ENCODE data around the gene ZNF81.
"Not testable (repeated sequence)": the region's sequence is repeated elsewhere in the genome, so short reads cannot be mapped to it uniquely, and the experiment has no call there.

The ZNF81 gene

DNA sequence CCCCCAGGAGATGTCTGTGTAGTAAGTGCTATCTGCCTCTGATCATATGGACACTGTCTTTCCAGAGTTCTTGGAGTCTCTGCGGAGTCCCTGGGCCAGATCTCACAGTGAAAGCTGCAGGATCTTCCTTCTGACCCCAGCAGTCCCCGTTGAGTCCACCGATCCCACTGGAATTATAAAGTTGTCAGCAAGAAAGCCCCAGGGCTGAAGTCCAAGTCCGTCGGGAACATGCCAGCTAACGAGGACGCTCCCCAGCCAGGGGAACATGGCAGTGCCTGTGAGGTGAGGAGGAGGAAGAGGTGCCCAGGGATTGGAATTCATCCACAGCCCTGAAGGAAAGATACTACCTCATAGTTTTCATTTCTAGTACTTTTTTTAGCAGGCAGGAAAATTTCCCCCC, 9.3 kb downstream of the ZNF81 start:
- no peak for DNase-seq

DNA sequence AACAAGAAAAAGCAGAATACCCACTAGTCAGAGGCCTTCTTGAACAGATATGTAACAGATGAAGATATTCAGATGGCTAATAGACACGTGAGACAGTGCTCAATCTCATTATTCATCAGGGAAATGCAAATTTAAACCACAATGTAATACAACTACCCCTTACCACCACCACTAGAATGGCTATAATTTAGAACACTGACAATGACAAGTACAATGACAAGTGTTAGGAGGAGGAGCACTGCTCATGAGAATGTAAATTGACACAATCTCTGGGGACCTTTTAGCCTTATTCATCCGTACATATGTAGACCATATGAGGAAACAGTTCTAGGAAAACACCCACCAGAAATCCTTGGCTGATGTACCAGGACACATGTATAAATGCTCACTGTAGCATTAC, 13.1 kb downstream of the ZNF81 start:
- DNase-seq: no peak

DNA sequence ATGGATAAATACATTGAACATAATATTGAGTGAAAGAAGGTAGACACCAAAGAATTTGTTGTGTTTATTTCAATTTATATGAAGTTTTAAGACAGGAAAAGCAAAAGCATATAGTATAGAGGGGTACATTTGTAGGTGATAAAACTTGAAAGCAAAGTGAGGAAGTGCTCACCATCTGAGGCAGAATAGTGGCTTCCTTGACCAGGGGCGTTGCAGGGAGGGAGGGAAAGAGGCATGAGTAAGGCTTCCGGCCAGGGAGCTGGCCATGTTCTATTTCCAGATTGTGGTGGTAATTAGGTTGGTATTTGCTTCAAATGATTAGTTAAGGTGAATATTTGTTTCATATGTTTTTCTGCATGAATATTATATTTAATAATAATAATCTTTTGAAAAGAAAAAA, 13.7 kb downstream of the ZNF81 start:
- DNase-seq: not testable (repeated sequence)

DNA sequence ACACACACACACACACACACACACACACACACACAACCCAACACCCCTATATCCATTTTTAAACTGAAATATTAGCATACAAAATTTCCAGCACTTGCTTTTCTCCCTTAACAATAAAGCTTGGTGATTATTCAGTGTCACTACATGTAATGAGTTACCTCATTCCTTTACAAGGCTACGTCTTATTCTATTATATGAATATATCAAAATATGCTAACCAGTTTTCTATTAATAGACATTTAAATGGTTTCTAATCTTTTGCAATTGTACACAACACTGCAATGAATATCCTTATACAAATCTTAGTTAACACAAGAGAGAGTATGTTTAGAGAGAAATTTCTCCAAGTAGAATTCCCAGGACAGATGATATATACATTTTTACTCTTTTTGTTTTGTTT, 14.2 kb downstream of the ZNF81 start:
- DNase-seq: no peak

DNA sequence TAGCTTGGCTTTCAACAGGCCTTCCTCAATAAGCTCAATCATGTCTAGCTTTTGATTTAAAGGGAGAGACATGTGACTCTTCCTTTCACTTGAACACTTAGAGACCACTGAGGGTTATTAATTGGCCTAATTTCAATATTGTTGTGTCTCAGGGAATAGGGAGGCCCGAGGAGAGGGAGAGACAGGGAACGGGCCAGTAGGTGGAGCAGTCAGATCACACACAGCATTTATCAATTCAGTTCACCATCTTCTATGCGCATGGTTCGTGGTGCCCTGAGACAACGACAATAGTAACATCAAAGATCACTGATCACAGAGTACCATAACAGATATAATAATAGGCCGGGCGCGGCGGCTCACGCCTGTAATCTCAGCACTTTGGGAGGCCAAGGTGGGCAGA, 17.8 kb downstream of the ZNF81 start:
- peak; percentile 21 for DNase-seq

DNA sequence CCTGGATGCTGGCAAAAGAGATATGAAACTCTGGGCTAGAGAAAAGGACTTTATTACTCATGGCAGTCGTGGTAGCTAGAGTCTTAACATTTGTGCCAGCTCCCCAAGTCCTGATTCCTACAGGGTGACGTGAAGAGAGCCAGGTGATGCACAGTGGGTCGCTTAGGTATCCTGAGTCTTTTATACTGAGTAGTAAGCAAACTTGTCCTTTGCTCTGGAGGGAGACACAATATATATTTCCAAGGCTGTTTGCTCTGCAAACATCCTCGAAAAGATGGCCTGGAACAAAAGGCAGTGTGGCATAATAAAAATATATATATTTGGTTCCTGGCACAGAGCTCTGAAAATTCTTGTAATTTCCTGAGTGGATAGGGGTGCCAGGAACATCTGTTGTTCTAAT, 23.0 kb downstream of the ZNF81 start:
- no peak for DNase-seq

DNA sequence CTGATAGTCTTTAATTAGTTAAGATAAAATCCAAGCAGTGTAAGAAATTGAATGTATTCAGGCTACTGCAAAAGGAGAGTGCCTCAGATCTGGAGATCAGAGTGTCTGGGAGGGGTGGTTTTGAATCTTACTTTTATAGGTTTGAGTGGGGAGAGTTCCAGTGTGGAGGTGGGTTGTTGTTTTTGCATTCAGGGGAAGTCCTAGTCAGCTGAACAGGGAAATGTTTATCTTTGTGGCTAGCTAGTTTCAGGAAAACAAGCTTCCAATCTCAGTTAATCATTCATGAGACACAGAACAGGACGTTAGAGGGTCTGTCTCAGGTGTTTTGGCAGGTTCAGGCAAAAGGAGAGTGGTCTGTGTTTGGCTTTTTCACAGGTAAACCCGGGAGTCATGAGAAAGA, 26.0 kb downstream of the ZNF81 start:
- no peak for DNase-seq

DNA sequence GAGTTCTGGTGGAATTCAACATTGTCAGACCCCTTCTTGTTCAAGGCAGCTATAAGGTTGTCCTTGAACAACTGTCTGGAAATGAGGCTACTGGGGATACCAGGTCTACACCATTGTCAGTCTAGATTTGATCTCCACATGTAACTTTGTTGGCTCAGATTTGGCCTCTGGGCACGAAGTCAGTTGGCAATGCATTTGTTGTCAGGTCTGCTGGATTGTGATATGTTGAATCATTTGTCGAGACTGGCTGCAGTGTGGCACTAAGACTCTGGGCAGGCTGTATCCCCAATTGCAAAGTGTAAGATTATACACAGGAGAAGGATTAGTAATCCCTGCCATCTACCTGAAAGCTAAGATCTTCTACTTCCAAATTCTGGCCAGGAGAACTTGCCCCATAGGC, 26.5 kb downstream of the ZNF81 start:
- no peak for DNase-seq

DNA sequence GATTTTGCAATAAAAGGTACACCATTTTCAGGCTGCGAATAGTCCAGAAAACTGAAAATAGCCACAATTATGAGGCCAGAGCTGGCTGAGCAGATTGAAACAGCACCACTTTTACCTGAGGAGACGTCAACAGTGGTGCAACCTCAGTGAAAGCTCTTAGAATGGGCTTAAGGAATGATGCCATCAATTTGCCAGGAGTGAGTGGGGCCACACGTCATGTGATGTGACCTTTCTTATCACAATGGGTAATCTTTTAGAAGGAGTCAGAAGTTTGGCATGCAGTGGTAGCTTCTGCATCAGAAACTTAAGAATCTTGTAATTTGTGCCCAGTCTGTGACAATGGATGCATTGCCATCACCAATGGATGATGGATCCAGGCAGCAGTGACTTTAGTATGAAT, 27.6 kb downstream of the ZNF81 start:
- DNase-seq: no peak

DNA sequence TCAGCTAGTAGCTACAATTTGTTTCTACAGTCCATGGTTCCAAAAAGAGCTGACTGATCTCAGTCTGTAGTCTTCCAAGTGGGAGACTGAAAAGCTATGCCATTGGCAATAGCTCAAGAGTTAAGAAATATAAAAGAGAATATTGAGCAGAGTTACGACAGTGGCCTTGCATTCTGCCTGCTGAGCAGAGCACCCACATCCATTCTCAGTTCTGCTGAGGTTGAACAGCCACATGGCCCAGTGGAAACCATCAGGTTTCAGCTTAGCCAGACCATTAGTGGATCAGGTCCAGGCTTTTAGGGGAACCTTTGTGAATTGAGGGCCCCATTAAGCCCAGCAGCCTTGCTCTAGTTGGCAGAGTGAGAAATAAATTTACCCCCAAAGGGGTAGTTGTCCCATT, 28.1 kb downstream of the ZNF81 start:
- DNase-seq: no peak

DNA sequence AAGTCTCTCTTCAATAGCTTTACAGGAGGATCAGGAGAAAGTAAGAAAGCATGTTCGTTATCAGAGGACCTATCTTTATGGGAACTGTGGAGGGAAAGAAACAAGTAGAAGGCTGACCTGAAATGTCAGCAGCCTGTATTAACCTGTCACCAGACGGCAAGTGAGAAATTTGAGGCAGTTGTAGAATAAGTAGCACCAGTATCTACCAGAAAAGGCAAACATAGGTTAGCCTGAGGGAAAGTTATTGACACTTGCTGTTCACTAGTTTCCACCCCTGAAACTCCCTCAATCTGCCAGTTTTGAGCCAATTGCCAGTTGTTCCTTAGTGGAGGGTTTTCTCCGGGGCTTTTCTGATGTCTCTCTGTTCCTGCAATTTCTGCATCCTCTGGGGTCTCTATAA, 36.4 kb downstream of the ZNF81 start:
- DNase-seq: no peak

DNA sequence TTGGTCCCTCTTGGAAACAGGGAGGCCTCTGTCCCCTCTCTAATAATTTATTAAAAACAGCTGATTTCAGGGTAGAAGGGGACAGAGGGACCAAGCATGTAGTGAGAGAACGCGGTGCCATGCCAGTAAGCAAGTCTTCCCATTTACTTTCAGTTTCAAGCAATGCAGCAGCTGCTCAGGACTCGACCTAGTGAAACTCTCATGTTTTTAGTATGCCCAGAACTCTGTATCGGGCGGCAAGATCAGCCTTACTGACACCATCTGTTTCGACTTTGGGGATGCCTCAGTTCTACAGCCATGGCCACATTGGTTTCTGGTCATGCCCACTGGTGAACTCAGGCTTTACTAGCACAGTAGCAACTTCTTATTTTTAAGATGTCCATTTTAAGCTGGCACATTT, 40.6 kb downstream of the ZNF81 start:
- DNase-seq: no peak

DNA sequence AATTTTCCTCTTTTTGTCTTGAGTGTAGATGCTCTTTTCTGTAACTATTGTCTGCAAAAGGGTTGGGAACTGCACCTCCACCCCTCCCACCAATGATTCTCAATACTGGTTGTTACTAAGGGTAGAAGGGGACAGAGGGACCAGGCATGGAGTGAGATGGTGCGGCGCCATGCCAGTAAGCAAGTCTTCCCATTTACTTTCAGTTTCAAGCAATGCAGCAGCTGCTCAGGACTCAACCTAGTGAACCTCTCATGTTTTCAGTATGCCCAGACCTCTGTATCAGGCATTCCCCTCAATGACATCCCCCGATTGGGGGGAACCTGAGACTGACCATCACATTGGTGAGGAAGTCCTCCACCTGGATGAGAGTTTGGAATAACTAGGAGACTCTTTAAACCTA, 41.5 kb downstream of the ZNF81 start:
- DNase-seq: no peak

DNA sequence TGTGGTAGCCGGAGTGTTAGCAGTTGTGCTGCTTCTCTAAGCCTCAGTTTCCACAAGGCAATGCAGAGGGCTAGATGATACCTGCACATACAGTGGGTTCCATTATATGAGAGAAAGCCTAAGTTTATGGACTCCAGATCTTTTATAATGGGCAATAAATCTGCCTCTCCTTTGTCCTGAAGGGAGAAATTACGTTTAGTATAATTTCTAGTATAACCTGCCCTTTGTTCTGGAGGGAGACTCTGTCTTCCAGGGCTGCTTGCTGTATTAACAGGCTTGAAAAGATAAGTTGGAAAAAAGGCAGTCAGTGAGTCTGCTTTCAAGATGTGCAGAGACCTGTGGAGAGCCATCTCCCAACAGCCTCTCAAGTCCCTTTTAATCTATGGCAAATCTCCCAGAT, 42.8 kb downstream of the ZNF81 start:
- DNase-seq: no peak

DNA sequence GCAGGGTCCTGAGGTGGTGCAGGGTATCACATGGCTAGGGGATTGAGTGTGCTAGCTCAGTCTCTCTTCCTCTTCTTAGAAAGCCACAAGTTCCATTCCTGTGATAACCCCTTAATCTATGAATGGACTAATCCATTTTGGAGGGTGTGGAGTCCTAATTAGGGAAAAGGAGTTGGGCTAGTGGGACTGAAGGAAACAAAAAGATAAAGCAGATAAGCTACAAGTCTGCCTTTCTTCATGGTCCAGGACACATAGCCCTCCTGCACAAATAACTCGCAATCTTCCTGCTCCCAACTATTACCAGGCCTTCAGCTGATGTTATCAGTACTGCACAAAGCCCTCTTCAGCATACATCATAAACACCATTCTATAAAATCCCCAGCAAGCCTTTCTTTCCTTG, 44.2 kb downstream of the ZNF81 start:
- DNase-seq: no peak

DNA sequence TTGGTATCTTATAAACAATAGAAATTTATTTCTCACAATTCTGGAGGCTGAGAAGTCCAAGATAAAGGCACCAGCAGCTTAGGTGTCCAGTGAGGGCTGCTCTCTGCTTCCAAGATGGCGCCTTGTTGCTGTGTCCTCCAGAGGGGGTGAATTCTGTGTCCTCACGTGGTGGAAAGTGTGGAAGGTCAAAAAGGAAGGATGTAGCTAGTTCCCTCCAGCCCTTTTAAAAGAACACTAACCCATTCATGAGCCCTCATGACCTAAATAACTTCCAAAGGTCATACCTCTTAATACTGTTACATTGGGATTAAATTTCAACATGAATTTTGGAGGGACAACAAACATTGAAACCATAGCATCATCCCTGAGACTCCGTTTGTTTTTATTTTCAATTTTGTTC, 48.8 kb downstream of the ZNF81 start:
- no peak for DNase-seq

DNA sequence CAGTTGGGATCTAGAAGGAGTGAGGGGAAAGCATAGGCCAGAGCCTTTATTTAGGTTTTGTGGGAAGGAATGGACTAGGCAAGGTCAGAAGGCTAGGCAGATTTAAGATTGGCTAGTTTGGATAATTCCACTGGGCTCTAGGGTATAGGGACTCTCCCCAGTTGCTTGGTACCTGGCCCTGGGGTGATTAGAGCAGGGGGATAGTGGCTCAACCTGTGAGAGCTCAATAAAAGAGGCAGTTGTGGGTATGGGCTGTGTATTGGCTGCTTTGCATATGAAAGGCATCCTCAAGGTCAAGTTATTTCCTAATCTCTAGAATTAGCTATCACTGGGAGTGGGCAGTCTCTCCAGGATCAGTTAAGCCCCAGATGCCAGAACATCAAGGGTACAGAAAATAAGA, 61.3 kb downstream of the ZNF81 start:
- DNase-seq: no peak

DNA sequence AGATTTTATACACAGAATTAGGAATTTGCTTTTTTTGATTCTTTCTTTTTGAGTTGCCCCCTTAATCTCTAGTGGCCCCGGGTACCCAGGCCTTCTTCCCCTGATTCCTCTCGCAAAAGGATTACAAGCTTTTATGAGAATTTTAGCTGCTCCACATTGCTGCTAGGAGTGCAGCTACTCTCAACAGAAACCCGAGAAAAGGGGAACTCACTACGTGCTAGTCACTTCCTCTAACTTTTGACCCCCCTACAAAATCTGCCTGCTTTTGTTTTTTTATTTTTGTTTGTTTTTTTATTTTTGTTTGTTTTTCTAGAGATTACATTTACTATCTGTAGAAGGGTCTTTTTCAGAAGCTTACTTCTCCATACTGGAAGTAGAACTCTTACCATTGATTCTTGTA, 64.1 kb downstream of the ZNF81 start:
- no peak for DNase-seq

DNA sequence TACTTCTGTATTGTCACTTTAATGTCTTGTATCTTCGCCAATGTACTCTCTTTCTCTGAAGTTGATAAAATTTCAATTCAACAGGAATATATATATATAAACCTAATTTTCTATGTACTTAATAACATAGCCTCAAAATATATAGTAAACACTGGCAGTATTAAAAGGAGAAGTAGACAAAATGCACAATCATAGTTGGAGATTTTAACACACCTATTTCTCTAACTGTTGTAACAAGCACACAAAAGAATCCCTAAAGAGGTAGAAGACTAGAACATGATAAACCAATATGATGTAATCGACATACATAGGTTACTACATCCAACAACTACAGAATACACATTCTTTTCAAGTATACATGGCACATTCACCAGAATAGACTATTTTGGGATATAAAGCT, 65.5 kb downstream of the ZNF81 start:
- no peak for DNase-seq

DNA sequence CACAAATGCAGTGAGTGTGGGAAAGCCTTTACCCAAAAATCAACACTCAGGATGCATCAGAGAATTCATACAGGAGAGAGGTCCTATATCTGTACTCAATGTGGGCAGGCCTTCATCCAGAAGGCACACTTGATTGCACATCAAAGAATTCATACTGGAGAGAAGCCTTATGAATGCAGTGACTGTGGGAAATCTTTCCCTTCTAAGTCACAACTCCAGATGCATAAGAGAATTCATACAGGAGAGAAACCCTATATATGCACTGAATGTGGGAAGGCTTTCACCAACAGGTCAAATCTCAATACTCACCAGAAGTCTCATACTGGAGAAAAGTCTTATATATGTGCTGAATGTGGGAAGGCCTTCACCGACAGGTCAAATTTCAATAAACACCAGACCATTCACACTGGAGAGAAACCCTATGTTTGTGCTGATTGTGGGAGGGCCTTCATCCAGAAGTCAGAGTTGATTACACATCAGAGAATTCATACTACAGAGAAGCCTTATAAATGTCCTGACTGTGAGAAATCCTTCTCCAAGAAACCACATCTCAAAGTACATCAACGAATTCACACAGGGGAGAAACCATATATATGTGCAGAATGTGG, 79.3 kb downstream of the ZNF81 start:
- no peak for DNase-seq

DNA sequence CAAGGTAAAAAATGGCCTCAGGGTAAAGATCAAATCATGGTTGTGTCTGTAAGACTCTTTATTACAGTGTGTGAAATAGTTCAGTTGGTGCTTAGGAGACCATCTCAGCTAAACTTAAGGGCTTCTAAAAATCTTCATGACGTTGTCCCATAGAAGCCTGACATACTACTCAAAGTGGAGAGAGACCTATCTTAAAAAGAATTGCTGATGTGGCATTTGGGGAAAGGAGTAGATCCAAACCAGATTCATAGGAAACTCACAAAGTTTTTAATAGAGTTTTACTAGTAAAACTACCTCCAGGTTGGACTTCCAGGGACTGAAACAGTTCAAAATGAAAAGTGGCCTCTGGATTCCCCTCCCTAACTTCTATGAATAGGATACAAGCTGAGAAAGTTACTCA, 81.6 kb downstream of the ZNF81 start:
- DNase-seq: no peak

DNA sequence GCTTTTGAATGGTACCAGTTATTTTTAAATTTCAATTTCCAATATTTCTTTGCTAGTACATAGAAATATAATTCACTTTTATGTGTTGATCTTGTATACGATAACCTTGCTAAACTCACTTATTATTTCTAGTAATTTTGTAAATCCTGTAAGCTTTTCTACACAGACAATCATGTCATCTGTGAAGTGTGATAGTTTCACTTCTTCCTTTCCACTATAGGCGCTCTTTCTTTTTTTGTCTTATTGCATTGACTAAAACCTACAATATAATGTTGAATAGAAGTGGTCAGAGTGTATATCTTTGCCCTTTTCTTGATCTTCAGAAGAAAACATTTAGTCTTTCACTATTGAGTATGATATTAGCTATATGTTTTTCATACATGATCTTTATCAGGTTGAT, 90.5 kb downstream of the ZNF81 start:
- DNase-seq: no peak

DNA sequence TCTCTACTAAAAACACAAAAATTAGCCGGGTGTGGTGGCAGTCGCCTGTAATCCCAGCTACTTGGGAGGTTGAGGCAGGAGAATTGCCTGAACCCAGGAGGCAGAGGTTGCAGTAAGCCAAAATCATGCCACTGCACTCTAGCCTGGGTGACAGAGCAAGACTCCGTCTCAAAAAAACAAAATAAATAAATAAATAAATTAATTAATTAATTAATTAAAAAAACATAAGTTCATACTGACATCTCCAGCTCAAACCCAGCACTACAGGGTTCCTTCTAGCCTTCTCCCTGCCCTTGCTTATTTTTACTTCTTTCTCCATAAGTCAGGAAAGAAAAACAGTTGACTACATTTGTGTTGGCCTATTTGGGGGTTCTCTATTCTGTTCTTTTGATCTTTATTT, 95.3 kb downstream of the ZNF81 start:
- not testable (repeated sequence) for DNase-seq

DNA sequence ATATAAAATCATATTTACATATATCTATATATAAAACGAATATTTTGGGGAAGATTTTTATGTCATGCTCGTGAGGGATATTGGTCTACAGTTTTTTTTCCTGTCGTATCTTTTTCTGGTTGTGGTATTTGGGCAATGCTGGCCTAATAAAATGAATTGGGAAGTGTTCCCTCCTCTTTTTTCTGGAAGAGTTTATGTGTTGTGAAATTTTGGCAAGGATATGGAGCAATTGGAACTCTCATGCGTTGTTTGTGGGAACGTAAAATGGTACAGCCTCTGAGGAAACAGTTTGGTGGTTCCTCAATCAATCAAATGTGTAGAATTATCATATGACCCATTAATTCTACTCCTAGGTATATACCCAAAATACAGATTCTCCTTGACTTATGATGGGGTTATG, 97.2 kb downstream of the ZNF81 start:
- DNase-seq: no peak

DNA sequence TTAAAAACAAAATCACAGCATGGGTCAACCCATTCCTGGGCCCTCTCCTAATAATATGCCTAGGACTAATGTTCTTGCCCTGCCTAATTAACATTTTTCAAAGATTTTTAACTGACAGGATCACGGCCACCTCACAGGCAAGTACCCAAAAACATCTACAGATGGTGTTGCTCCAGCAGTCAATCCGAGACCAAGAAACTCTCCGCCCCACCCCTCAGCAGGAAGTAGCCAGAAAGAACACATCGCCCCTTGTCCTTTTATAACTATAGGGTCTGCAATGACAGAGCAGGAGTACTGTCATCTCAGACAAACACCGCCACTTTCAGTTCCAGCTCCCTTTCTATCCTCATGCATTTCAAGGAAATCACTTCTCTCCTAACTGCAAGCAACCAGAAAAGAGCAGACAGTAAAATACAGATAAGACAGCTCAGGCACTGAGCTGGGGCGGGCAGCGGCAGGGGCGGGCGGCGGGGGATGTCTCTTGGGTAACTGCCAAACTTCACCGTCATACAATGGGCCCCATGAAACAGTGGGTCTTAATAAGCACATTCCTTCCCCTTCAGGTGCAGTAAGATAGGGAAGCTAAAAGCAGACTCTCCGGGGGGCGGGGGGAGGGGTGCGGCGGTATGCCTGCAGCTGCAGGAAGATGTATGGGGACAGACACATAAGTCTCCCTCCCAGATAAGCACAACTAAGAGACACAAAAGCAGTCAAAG, 99.7 kb downstream of the ZNF81 start:
- DNase-seq: no peak
